GM19468 (cell line): ENCODE data around the gene FRAS1.
"Not testable (repeated sequence)": the region's sequence is repeated elsewhere in the genome, so short reads cannot be mapped to it uniquely, and the experiment has no call there.

Source experiments
- ATAC-seq: cut with Tn5 transposase; IDR thresholded peaks from one replicate; pipeline ENCODE4 v1.9.1; 2021; ENCODE audit warnings: mild to moderate bottlenecking, moderate library complexity, moderate number of reproducible peaks; ENCODE audit not compliant: unreplicated experiment; ENCODE audit errors: extremely low read depth

FRAS1 gene

GRCh38 chr4:78057600-78058550 is 752 bp downstream of the FRAS1 start:
- no peak for ATAC-seq

DNA sequence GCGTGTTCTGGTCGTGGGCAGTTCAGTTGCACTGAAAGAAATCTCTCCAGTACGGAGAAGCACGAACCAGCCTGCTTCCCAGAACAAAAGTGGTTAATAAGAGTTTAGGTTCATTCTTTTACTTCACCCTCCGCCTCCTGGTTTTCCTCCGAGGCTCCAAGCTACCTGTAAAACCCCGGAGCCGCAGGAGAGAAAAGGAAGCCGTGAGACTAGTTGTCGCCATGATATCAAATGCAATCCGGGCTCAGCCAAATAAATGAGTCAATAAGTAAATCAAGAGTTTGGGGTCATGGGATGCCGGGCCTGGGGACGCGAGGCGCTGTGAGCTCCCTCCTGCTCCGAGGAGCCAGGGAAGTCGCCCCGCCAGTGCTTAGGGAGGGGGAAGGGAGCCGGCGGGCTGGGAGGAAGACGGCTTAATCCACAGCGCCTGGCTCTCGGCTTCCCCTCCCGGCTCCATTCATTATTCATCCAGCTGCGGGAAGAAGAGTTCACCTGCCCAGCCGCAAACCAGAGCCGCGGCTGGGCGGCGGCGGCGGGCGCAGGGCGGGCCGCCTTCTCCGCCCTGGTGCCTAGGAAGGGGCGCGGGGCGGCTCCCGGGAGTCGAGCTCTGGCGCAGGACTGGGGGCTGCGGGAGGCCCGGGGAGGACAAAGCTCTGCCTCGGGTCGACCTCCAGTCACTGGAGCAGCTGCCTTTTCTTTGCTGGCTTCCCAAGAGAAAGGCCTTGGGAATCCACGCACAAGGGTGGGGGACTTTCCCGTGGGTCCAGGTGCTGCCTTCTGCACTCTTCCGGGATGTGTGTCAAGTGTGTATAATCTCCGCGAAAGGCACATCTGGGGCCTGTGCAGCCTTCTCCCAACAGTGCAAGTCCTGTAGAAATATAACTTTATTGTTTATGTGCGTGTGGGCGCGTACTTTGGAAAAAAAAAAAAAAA is 1.7 kb downstream of the FRAS1 start:
- ATAC-seq, result no peak

DNA sequence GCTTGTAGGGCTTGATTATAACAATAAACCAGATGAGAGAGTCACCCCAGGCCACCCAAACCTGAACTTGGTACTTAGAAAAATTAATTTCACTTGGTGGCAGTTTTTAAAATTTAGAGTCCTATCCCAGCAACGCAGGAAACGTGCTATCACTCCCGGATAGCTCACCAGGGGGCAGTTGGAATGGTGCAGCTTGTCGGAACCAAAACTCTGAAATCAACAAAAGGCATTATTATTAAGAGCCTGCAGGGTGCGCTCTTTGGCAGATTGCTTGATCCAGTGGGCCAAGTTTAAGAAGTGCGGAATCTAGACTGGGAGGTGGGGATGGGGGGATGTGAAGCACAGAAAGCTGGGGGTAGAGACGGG is 2.4 kb downstream of the FRAS1 start:
- ATAC-seq, result no peak

DNA sequence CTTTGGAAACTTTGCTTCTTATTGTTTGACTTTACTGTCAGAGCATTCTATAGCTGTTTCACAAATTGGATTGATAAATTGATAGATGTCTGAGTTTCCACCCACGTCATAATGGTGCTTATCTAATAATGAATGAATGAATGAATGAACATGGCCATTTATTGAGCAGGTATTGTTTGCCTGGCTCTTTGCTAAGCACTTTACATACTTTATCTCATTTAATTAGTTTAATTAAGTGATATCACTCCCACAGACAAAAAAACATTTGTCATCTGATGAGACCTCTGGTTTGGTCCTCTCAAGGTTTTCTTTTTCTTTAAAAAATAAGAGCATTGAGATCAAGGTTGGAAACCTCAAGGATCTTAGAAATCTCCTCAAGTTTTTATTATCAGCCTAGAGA is 2.8 kb downstream of the FRAS1 start:
- ATAC-seq, result no peak

GRCh38 chr4:78061939-78062570 is 4.9 kb downstream of the FRAS1 start:
- no peak for ATAC-seq

DNA sequence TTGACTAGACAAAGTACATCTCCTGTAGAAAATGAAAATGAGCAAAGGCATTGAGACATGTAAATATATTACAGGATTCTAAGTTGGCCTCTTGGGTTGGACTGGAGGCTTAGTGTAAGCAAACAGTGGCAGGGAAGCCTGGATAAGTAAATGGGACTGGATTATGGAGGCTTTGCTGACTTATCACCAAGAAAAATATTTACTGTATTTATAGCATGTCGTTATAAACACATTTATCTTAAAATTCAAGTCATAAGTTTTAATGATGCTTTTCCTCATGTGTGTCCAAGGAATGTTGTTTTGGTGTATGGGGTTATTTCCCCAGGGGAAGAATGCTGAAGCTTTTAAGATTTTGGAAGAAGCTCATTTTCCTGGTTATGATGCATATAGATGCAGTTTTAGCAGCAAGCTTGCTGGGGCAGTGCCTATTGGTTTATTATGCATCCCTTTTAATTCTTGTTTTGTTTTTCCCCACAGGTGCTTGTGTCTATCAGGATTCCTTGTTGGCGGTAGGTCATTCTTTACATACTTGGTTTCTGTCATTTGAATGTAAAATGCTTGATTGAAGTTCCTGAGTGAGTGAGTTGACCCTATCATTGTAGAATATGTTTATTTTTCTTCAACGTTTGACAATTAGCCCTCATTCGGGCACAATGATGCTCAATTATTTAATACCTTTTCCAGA is 8.5 kb downstream of the FRAS1 start:
- no peak for ATAC-seq

GRCh38 chr4:78068481-78068880 is 11.4 kb downstream of the FRAS1 start:
- ATAC-seq, result no peak

DNA sequence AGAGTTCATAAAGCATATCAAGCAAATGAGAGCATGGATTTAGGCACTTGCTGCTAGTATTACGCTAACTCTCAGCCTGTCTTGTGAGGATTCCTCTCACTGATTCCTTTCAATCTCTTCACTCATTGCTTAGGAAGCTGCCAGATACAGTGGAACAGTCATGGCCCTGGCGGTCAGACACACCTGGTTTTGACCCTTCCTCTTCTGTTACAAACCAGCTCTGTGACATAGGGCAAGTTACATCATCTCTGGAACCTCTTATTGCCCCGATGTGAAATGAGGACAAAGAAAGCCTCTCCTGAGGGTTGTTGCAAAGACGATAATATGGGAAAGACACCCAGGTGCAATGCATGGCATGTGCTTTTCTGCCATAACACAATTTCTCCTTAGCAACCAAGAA is 12.2 kb downstream of the FRAS1 start:
- ATAC-seq, result no peak

DNA sequence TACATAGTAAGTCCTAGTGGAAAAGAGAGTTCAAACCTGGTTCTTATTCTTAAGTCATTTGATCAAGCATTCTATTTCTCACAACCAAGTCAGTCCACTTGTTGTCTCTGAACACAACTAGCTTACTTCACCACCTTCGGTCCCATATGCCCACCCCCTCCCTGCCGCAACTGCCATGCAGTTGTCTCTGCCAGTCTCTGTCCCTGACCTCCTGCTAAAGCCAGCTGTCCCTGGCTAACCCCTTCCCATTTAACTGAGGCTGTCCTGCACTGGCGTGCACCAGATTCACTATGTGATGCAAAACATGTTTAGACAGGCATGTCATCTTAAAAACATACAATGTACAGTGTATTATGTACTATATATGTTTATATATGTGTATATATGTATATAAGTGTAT is 12.7 kb downstream of the FRAS1 start:
- ATAC-seq, result no peak

GRCh38 chr4:78070731-78071282 is 13.7 kb downstream of the FRAS1 start:
- ATAC-seq, result no peak

GRCh38 chr4:78074759-78075158 is 17.6 kb downstream of the FRAS1 start:
- ATAC-seq, result no peak

DNA sequence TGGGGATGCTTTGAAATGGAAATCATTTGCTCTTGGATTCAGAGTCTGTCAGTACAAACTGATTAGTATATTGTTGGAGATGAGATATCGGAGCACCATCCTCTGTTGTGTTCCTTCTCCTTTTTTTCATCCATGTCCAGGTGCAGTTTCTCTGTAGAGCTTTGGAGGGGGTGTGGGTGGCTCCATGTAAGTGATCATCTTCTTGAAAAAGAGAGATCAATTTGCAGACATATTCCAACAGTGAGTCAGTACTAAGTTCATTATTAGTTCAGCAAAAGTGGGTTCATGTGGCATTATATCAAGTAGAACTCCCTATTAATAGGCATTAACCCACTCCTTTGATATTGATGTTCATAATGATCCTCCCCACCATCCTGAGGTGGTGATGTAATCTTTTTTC is 18.9 kb downstream of the FRAS1 start:
- ATAC-seq, result no peak

- no peak for ATAC-seq
Measured at GRCh38 chr4:78078101-78078500, 21.0 kb downstream of the FRAS1 start.

- ATAC-seq, result no peak
Measured at GRCh38 chr4:78079726-78080430, 22.8 kb downstream of the FRAS1 start.

DNA sequence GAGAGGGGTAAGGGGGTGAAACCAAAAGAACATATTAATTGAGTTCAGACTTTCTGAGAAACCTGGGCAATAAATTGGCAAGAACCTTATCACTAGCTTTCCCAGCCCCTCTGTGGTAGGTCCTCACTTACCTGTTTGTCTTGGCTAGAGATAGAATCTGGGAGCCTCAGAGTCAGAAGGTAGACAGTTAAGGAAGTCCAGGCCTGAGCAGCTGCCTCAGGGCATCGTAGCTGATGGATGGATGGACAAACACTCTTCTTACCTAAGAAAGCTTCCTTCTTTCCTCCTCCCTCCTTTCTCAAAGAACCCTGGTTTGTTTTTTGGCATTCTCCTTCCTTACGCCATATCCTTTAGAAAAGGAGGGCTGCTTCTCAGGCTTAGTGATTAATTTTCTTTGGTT is 24.4 kb downstream of the FRAS1 start:
- ATAC-seq, result no peak

- no peak for ATAC-seq
Measured at GRCh38 chr4:78083035-78083434, 25.9 kb downstream of the FRAS1 start.

GRCh38 chr4:78091534-78091933 is 34.4 kb downstream of the FRAS1 start:
- ATAC-seq, result no peak

GRCh38 chr4:78092350-78092749 is 35.2 kb downstream of the FRAS1 start:
- not testable (repeated sequence) for ATAC-seq

- no peak for ATAC-seq
Measured at GRCh38 chr4:78092850-78093249, 35.7 kb downstream of the FRAS1 start.
